SH-SY5Y (cell line): Measurements from ENCODE around the gene RABL6.

Experiments used
- GATA2 ChIP-seq: IDR thresholded peaks from 2 replicates; pipeline ENCODE4 v1.6.1; 2011; ENCODE audit warnings: mild to moderate bottlenecking, low read depth, low read length
- GATA3 ChIP-seq: IDR thresholded peaks from 2 replicates; pipeline ENCODE4 v1.6.1; 2011; ENCODE audit warnings: low read depth, mild to moderate bottlenecking, low read length, moderate library complexity

RABL6 gene

GRCh38 chr9:136861874-136862457, 54.2 kb downstream of the RABL6 start:
- no peak for TF ChIP-seq GATA3
- TF ChIP-seq GATA2 = no peak

DNA sequence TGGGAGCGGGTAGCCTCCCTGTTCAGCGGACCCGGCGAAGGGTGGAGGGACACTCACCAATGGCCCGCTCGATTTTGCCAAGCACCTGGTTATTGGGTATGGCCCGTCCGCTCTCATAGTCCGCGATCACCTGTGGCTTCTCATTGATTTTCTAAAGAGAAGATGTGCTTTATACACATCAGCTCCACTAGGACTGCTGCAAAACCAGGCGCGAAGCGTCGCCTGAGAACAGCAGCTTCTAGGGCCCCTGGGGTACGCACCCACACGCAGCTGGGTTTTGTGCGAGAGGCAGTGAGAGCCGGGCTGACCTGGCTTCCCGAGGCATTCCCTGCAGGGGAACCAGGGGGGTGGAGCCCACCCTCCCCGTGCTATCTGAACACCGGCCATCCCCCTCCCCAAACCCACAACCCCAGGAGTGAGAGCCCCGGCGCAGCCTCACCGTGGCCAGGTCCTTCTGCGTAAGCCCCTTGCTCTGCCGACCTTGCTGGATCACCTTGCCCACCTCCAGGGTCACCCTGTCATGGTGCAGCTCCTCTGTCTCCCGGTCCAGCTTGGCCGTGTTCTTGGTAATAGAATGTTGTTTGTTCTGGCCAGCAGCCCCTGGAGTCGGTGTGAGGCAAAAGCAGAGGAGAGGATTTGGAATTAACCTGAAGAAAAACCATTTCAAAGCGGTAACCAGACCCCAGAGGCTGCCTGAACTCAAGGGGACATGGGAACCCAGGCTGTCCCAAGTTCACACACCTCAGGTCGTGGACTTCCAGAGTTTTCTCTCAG, 55.3 kb downstream of the RABL6 start:
- no peak for TF ChIP-seq GATA3
- no peak for TF ChIP-seq GATA2

DNA sequence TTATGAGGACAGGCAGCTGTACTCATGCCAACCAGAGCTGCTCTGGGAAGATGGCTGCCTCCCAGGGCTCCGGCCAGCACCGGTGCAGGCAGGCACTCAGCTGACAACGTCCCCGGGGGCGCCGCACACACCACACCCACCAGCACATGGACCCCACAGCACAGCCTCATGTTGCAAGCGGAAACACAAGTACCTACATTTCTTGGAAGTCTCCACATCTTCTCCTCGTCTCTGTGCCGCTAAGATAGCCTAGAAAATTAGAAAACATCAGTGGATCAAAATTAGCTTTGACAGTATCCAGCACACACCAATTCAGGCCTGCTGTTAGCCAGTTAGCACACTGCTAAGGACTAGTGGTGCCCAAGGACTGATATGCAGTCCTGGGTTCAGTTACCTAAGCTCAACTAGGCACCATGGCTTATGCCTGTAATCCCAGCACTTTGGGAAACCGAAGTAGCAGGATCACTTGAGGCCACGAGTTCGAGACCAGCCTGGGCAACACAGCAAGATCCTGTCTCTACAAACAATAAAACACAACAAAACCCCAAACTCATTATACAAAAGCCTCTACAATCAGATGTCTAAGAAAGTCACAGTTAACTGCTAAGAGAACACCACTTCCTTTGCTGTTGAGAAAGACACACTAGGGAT, 56.0 kb downstream of the RABL6 start:
- TF ChIP-seq GATA3 = no peak
- no peak for TF ChIP-seq GATA2

DNA sequence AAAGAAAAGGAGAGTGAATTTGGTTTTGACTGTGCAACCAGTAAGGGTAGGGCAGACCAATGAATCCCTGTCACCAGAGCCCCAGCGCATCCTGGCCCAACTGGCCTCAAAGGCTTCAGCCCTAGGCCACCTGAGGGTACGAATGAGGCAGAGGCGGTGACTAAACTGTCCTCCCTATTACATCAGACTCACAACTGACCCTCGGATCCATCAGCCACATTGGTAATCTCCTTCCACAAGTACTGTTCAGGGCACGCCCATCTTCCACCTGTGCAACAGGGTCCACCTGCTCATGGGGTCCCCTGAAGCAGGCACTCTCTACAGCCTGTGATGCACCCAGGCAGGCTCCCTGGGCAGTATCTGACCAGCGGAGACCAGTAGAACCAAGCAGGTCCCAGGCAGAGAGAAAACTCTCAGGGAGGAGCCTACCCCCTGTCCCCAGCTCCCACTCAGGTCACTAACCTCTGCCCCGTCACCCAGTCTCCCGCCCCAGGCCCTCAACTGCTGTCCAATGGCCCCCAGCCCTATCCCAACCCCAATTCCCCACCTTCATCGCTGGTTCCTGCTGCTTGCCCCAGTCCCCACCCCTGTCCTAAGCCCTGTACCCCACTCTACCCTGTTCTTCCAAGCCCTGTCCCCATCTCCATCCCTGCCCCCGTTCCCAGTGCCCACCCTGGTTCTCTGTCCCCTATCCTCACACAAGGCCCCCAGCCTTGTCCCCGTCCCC, 57.5 kb downstream of the RABL6 start:
- TF ChIP-seq GATA3 (no peak), GATA2 (no peak)

GRCh38 chr9:136865768-136866103, 58.0 kb downstream of the RABL6 start:
- no peak for TF ChIP-seq GATA2
- no peak for TF ChIP-seq GATA3

DNA sequence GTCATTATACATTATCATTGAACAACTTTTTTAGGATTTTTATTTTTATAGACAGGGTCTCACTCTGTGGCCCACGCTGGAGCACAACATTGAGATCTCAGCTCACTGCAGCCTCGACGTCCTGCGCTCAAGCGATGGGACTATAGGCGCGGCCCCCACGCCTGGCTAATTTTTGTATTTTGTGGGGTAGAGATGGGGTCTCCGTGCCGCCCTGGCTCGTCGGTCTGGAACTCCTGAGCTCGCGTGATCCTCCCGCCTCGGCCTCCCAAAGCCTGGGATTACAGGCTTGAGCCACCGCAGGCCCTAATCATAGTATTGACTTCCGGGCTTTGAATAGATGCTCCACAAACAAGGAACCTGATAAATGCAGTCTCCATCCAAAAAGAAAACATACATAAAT, 59.7 kb downstream of the RABL6 start:
- TF ChIP-seq GATA2 (no peak), GATA3 (no peak)

GRCh38 chr9:136867917-136868316, 60.2 kb downstream of the RABL6 start:
- TF ChIP-seq GATA2 (no peak), GATA3 (no peak)

DNA sequence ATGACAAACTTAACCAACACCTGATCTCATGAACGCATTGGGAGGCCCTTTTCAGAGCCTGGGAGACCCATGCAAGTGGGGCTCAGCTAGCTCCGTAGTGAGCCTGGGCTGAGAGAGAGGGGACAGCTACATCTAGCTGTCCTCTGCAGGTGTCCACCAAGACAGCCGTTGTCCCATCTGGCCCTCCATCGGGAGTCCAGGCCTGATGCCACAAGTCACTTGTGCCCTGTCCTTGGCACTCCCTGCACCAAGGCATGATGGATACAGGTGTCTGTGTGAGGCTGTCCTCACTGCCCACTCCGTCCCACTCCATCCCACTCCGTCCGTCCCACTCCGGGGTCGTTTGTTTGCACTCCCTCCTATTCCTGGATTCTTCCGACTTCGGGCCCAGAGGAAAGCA, 60.9 kb downstream of the RABL6 start:
- TF ChIP-seq GATA2 (no peak), GATA3 (no peak)

DNA sequence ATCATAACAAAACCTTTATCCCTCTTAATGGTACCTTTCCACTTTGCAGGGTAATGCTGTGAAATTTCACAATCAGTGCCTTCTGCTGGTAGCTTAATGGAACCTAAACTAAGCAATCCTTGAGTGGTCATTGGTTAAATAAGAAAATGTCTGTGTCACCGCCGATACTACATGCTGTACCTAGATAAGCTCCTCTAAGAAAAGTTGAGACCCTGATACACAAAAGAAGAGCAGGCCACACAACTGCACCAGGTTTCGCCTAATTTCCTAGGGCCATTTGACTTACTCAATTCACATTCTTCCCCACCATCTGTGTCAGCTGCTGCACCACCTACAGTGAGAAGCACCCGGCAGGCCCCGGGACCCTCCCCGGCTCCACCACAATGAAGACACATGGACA, 67.4 kb downstream of the RABL6 start:
- no peak for TF ChIP-seq GATA2
- no peak for TF ChIP-seq GATA3

DNA sequence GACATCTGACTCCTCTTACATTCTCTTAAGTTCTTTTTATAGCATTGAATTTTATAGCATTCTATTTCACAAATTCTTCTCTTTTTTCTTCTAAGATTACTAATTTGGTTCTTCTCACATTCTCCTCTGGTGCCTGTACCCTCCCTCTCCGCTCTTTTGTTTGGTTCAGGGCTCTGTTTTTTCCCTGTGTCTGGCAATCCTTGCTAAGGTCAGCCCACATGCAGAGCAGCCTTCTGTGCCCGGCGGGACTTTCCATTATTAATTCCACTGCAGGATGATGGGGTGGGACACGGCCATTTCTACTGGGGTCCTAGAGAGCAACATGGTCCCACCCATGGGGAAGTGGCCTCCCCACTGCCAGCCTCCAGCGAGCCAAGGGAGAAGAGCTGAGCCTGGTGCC, 68.7 kb downstream of the RABL6 start:
- TF ChIP-seq GATA2 (no peak), GATA3 (no peak)

DNA sequence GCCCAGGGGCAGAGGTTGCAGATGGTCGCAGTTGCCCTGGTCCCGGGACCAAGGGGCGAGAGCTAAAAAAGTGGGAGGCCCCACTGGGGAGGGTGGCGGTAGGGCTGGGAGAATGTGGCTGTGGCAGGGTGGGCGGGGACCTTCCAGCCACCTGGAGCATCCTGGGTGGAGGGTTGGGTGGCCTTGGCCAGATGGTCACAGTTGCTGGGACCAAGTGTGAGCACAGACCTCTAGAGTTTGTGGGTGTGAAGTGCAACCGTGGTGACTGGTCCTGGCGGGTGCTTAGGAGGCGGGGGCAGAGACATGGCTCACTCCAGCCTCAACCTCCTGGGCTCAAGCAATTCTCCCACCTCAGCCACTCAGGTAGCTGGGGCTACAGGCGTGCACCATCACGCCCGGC, 72.9 kb downstream of the RABL6 start:
- no peak for TF ChIP-seq GATA3
- no peak for TF ChIP-seq GATA2

DNA sequence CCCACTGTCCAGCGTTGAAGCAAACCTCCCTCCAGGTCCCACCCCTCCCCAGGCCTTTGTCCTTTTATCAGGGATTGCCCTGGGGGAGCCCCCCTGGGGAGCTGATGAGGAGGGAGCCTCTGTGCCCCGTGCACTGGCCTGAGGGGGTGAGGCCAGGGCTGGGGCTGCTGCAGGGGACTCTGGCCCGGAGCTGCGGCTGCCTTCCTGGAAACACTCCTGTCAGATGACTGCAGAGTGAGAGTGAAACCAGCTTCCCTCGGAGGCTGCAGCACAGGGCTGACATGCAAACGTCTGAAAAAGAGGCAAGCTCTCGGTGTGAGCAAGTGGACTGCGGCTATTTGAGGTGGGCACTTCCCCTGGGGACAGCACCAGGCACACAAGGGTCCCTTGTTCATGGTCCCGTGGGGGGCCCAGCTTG, 74.0 kb downstream of the RABL6 start:
- TF ChIP-seq GATA3 (no peak), GATA2 (no peak)

DNA sequence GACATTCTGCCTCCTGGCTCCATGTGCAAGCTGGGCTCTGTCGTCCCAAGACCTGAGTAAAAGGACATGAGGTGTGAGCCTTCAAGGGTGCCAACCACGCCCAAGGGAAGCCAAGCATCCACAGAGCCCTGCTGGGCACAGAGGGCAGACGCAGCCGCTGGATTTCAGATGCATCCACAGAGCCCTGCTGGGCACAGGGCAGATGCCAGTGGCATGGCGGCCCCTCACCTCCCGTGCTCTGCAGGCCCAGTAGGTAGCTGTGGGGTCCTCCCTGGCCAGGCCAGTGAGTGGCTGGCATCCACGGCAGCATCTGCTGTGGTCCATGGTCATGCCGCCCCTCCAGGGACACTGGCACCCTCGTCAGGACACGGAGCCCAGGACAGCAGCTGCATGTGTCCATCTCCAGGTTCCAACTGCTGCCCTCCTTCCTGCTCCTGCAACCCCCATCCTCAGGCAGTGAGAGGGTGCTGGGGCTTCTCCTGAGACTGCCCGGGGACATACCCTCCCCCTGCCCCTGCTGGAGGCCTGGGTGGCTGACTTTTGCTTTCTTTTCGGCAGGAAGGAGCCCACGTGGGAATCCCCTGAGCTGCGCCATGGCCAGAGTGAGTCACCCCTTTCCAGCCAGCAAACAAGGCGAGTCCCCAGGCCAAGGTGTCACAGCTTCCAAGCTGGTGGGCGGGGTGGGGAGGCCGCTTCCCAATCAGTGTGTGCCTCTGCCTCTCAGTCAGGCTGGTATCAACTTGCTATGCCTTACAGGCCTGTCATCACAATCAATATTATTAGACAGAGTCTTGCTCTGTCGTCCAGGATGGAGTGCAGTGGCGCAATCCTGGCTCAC, 74.6 kb downstream of the RABL6 start:
- TF ChIP-seq GATA3 = no peak
- TF ChIP-seq GATA2 = no peak

DNA sequence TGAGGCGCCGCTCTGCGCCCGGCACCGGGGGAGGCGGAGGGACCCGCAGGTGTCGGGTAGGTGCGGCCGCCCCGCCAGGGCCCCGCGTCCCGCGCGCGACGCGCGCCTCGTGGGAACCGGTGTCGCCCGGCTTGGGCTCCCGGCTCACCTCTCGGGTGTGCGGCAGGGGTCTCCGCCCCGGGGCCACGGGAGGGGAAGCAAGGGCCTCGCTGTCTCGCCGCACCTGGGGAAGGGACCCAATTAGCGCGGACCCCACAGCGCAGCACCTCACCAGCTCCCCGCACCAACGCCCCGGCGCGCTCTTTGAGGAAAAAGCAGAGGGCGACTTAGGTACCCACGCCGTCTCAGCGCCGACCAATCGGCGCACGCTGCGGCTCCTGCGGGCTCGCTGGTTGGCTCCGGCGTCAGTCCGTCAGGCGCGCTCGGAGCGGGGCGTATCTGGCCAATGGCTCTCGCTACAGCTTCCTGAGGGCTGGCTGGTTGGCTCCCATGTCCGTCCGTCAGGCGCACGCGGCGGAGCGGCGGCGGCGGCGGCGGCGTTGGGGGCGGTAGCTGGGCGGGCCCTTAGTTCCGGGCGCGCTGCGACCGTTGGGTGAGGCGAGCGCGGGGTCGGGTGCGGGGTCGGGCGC, 78.3 kb downstream of the RABL6 start, which contains the start of gene TRAF2:
TSS of gene TRAF2 (plus strand) at position 567 of the 629 bp plus-strand sequence. CDS start 12,225 bp downstream, outside the sequence.
- no peak for TF ChIP-seq GATA3
- TF ChIP-seq GATA2 = no peak
